WTC11 (cell line): ENCODE results near the gene KRT6C. TPM values are rescaled to one million over a fixed set of nuclear protein-coding genes. Genes with fewer than 3 reads are reported as not detected.
A peak's percentile ranks its signal among the peaks of the same experiment; 100 is the strongest.

ENCODE experiments used
- ATAC-seq: fragments of 200-7000 bp; cut with Tn5 transposase; 2 replicates; pipeline ENCODE4 v1.10.0; 2021; ENCODE audit warnings: mild to moderate bottlenecking, moderate library complexity
- CTCF ChIA-PET: fragments of 300-600 bp; sonication (Branson Sonifier 250); formaldehyde crosslinking; loops from one replicate; lab custom pipeline; 2021; ENCODE audit warnings: antibody characterized with exemption; lab: Charles Lee
- POLR2A ChIA-PET: fragments of 350-600 bp; sonication (Branson Sonifier 250); formaldehyde crosslinking; loops from one replicate; lab custom pipeline; 2021; ENCODE audit warnings: antibody characterized with exemption; lab: Charles Lee
- DNase-seq: peaks from one replicate; pipeline ENCODE4 v3.0.0; 2021; ENCODE audit warnings: low spot score
- H3K27ac Mint-ChIP-seq: 2 replicates; pipeline ENCODE4 v1.8.0; 2021; ENCODE audit warnings: mixed read lengths
- H3K27me3 Mint-ChIP-seq: 2 replicates; pipeline ENCODE4 v1.8.0; 2021; ENCODE audit warnings: low read depth, mild to moderate bottlenecking, moderate library complexity, mixed read lengths
- H3K36me3 Mint-ChIP-seq: 2 replicates; pipeline ENCODE4 v1.8.0; 2021; ENCODE audit warnings: mixed read lengths
- H3K4me1 Mint-ChIP-seq: 2 replicates; pipeline ENCODE4 v1.8.0; 2022; ENCODE audit warnings: mixed read lengths
- H3K4me3 Mint-ChIP-seq: 2 replicates; pipeline ENCODE4 v1.8.0; 2021; ENCODE audit warnings: mild to moderate bottlenecking, moderate library complexity, mixed read lengths
- H3K9me3 Mint-ChIP-seq: 2 replicates; pipeline ENCODE4 v1.8.0; 2021; ENCODE audit warnings: mixed read lengths
- ATF1 ChIP-seq: sonication (generic); formaldehyde crosslinking; IDR thresholded peaks from 2 replicates; pipeline ENCODE4 v1.8.1; 2023; ENCODE audit warnings: mild to moderate bottlenecking, moderate library complexity, missing genetic modification reagents
- CTCF ChIP-seq: fragments of 200-600 bp; IDR thresholded peaks from 2 replicates; pipeline ENCODE4 v1.8.0; 2022; ENCODE audit warnings: antibody characterized with exemption
- ERG ChIP-seq: fragments of 250-450 bp; sonication (Bioruptor Pico); IDR thresholded peaks from 2 replicates; pipeline ENCODE4 v1.8.0; 2021; ENCODE audit warnings: mild to moderate bottlenecking
- HMGA2 ChIP-seq: fragments of 250-450 bp; sonication (Bioruptor Pico); IDR thresholded peaks from 2 replicates; pipeline ENCODE4 v1.4.0; 2021; ENCODE audit warnings: mild to moderate bottlenecking, moderate library complexity
- JUN ChIP-seq: sonication (generic); formaldehyde crosslinking; IDR thresholded peaks from 2 replicates; pipeline ENCODE4 v1.8.0; 2023; ENCODE audit warnings: mild to moderate bottlenecking, missing genetic modification reagents
- MXD4 ChIP-seq: fragments of 250-450 bp; sonication (Bioruptor Pico); IDR thresholded peaks from 2 replicates; pipeline ENCODE4 v1.8.0; 2021; ENCODE audit warnings: mild to moderate bottlenecking, moderate library complexity, borderline replicate concordance
- NFATC4 ChIP-seq: fragments of 250-450 bp; sonication (Bioruptor Pico); IDR thresholded peaks from 2 replicates; pipeline ENCODE4 v1.9.0; 2021; ENCODE audit warnings: mild to moderate bottlenecking
- NFE2L1 ChIP-seq: sonication (generic); formaldehyde crosslinking; IDR thresholded peaks from 2 replicates; pipeline ENCODE4 v1.8.1; 2023; ENCODE audit warnings: missing genetic modification reagents
- TP53 ChIP-seq: sonication (generic); formaldehyde crosslinking; IDR thresholded peaks from 2 replicates; pipeline ENCODE4 v1.8.1; 2023; ENCODE audit warnings: mild to moderate bottlenecking, missing genetic modification reagents
- USF2 ChIP-seq: sonication (generic); formaldehyde crosslinking; IDR thresholded peaks from 2 replicates; pipeline ENCODE4 v1.8.1; 2023; ENCODE audit warnings: mild to moderate bottlenecking, missing genetic modification reagents, moderate library complexity
- ZNF219 ChIP-seq: sonication (generic); formaldehyde crosslinking; IDR thresholded peaks from 2 replicates; pipeline ENCODE4 v1.8.0; 2023; ENCODE audit warnings: missing genetic modification reagents, mild to moderate bottlenecking, borderline replicate concordance
- ZSCAN18 ChIP-seq: fragments of 250-450 bp; sonication (Bioruptor Pico); IDR thresholded peaks from 2 replicates; pipeline ENCODE4 v2.1.2; 2022; ENCODE audit warnings: mild to moderate bottlenecking, moderate library complexity
- total RNA-seq: library from RNA; stranded (reverse); gene quantifications from 3 replicates; pipeline ENCODE4 v1.2.3, GENCODE V29; 2021

Gene KRT6C
- total RNA-seq, 1 experiment from 2014 or later = not detected

GRCh38 chr12:52513736-52514135, 40.1 kb upstream of the KRT6C start:
- ATAC-seq = no peak
- Mint-ChIP-seq H3K9me3 (peaks cover 20% of the 10 kb centered on the region), H3K4me1 (no peaks in the 10 kb centered on the region), H3K27me3 (peaks cover 2% of the 10 kb centered on the region), H3K27ac (no peak overlapping the region), H3K4me3 (no peak overlapping the region), H3K36me3 (peaks cover 5% of the 10 kb centered on the region; the same call in 1 of the 2 replicates)
- ChIA-PET POLR2A (no interaction called here), CTCF (interaction anchor here (0.6 to 3.6 kb wide), 4 partner anchors 118 to 388 kb away, joined by 4 to 13 read pairs (median 4); no protein-coding TSS in a partner anchor)
- TF ChIP-seq HMGA2 = no peak
- TF ChIP-seq JUN (CRISPR knock-in tag) = no peak
- no peak for TF ChIP-seq ERG (CRISPR knock-in tag)
- no peak for TF ChIP-seq ZNF219 (CRISPR knock-in tag)
- TF ChIP-seq CTCF = no peak
- no peak for DNase-seq

- POLR2A ChIA-PET = no interaction called here
- Mint-ChIP-seq H3K36me3 (peaks cover 5% of the 10 kb centered on the region; the same call in 1 of the 2 replicates), H3K9me3 (peaks cover 20% of the 10 kb centered on the region), H3K27me3 (peaks cover 2% of the 10 kb centered on the region), H3K4me1 (peaks cover 8% of the 10 kb centered on the region; the same call in 1 of the 2 replicates), H3K4me3 (no peak overlapping the region), H3K27ac (no peak overlapping the region)
- CTCF ChIA-PET = interaction anchor here (0.9 to 2.4 kb wide), 5 partner anchors 13 to 128 kb away, joined by 4 to 23 read pairs (median 8); no protein-coding TSS in a partner anchor
- ATAC-seq = no peak
- DNase-seq = no peak
- TF ChIP-seq NFE2L1 (CRISPR knock-in tag) (no peak), TP53 (CRISPR knock-in tag) (no peak), NFATC4 (CRISPR knock-in tag) (no peak), MXD4 (no peak), ZSCAN18 (no peak), ATF1 (CRISPR knock-in tag) (no peak), USF2 (CRISPR knock-in tag) (no peak)
Measured at GRCh38 chr12:52508211-52508610, 34.6 kb upstream of the KRT6C start.

- no peak for DNase-seq
- Mint-ChIP-seq H3K4me1 (peaks cover 8% of the 10 kb centered on the region; the same call in 1 of the 2 replicates), H3K36me3 (peaks cover 5% of the 10 kb centered on the region; the same call in 1 of the 2 replicates), H3K4me3 (no peak overlapping the region), H3K27me3 (peaks cover 2% of the 10 kb centered on the region)
- TF ChIP-seq CTCF = peak; percentile 31; the same call in 1 of the 2 replicates
- no peak for TF ChIP-seq NFATC4 (CRISPR knock-in tag)
- TF ChIP-seq, all 79 proteins: peak for 1
- POLR2A ChIA-PET = no interaction called here
- peak; percentile 95 for ATAC-seq
- H3K9me3 Mint-ChIP-seq = peaks cover 20% of the 10 kb centered on the region
- no peak overlapping the region for H3K27ac Mint-ChIP-seq
- CTCF ChIA-PET = interaction anchor here (0.5 to 2.4 kb wide), 21 partner anchors 11 to 404 kb away, joined by 3 to 23 read pairs (median 4); no protein-coding TSS in a partner anchor
Measured at GRCh38 chr12:52506858-52507715, 33.5 kb upstream of the KRT6C start.
